DMS153 treated with DMSO at 0.1 percent for 48 hours (cell line): ENCODE data around the gene TRPC1.
A peak's percentile ranks its signal among the peaks of the same experiment; 100 is the strongest.
"Not testable (repeated sequence)": the region's sequence is repeated elsewhere in the genome, so short reads cannot be mapped to it uniquely, and the experiment has no call there.

Experiments used
- DNase-seq: peaks from one replicate; lab custom pipeline; 2025; ENCODE audit not compliant: unreplicated experiment; lab: John Stamatoyannopoulos, UW

TRPC1 gene

DNA sequence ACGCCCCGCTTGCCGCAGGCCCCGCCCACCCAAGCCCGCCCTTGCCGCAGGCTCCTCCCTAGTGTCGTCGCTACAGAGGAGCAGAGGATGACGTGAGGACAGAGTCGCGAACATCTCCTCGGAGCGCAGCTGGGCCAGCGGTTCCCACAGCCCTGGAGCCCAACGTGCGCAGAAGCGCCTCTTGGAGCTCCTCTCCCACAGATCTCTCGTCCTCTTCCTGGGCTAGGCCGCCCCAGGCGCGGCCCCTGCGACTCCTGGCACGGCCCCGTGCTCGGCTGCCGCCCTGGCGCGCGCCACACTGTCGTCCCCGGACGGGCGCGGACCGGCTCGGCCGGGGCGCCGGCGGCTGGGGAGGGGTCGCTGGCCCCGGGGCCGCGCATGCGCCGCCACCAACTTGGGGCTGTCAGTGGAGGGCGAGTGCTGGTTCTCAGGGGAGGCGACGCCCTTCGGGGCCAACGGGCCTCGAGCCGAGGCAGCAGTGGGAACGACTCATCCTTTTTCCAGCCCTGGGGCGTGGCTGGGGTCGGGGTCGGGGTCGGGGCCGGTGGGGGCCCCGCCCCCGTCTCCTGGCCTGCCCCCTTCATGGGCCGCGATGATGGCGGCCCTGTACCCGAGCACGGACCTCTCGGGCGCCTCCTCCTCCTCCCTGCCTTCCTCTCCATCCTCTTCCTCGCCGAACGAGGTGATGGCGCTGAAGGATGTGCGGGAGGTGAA lies at the start of gene TRPC1:
TSS of gene TRPC1 (plus strand) at position 67 of the 714 bp plus-strand sequence. CDS start at position 593, 526 bp downstream.
- peak; percentile 64 for DNase-seq

GRCh38 chr3:142676151-142676550 lies 47.7 kb upstream of the TRPC1 start:
- no peak for DNase-seq

DNA sequence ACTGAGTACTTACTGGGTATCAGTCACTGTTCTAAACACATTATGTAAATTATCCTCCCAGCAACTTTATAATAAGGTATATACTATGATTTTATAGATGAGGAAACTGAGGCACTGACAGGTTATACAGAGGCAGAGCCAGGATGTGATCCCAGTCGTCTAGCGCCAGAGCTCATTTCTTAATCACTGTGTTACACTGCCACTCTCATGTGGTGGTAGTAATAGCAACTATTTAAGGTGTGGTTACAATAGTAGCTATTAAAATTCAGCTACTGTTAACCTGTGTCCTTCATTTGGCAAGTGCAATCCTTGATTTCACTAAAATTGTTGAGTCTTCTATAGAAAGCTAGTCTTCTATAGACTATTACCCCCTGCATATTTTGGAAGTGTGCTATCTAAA lies 43.1 kb upstream of the TRPC1 start:
- DNase-seq: no peak

- no peak for DNase-seq
Measured at GRCh38 chr3:142690613-142691012, 33.2 kb upstream of the TRPC1 start.

DNA sequence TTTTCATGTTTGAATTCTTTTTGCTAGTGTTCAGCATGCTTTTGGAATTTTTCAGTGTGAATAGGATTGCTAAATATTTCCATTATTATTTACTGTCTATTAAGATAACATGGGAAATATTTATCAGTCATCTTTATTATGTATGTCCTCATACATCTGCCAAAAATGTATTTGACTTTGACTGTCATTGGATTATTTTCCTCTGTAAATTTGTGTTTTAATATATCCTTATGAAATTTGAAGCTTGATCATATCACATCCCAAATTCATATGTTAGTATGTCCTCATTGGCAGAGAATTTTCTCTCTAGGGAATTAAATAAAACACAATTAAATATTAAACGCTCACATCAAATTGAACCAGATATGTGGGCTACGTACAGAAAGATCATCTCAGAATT lies 32.3 kb upstream of the TRPC1 start:
- DNase-seq: no peak

GRCh38 chr3:142693136-142693853 lies 30.5 kb upstream of the TRPC1 start:
- no peak for DNase-seq

DNA sequence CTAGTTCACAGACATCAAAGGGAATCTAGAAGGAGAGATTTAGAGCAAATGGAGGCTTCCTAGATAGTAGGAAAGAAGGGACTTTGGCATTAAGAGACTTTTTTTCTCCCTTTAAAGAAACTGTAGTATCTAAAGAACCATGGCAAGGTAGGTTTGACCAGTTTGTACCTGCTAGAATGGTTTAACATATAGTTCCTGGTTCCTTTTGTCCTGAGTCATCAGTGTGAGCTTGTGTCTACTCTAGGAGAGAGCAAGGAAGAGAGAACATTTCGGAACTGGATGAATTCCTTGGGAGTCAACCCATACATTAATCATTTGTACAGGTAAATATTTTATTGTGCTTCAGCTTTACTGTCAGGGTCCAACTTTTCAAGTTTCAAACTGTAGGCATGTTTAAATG lies 29.6 kb upstream of the TRPC1 start:
- no peak for DNase-seq

DNA sequence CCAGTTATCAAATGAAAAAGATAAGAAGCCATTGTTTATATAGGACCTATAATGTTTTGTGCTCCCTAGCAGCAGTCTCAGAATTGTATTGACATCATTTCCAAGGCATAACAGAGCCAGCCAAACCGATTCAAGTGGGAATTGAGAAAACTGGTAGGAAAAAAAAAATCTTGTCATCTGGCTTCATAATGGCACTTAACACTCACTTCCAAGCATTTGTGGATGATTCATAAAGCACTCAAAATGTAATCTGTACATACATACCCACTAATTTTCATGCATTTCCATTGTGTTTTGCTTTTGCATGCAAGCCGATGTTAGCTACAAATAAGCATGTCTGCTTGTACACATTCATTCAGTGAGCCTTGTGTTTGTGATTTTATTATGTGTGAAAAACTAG lies 18.6 kb upstream of the TRPC1 start:
- no peak for DNase-seq

GRCh38 chr3:142706321-142707127 lies 17.3 kb upstream of the TRPC1 start:
- DNase-seq: no peak

- no peak for DNase-seq
Measured at GRCh38 chr3:142709207-142709606, 14.6 kb upstream of the TRPC1 start.

DNA sequence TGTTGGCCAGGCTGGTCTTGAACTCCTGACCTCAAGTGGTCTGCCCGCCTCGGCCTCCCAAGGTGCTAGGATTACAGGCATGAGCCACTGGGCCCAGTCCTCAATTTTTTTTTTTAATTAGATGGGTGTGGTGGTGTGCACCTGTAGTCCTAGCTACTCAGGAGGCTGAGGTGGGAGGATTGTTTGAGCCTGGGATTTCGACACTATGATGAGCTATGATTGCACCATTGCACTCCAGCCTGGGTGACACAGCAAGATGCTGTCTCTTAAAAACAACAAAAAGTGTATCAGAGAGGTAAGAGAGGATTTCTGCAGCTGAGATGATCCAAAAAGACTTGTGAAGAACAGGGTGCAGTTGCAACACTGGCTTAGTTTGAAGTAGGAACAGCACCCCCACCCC lies 9.0 kb upstream of the TRPC1 start:
- not testable (repeated sequence) for DNase-seq

GRCh38 chr3:142716102-142716501 lies 7.7 kb upstream of the TRPC1 start:
- DNase-seq: no peak

DNA sequence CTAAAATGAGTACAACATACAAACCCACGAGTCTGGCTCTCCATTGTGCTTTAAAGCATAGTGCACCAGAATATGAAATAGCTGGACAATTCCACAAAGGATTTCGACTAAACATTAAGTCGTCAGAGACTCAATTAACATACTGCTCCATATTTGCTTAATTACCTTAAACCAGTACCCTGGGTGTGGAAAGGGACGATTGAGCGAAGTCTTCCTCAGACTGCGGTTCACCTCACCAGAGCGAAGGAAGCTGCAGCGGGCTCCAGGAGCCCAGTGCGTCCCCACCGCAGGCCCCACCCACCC lies 218 bp upstream of the TRPC1 start:
- no peak for DNase-seq

DNA sequence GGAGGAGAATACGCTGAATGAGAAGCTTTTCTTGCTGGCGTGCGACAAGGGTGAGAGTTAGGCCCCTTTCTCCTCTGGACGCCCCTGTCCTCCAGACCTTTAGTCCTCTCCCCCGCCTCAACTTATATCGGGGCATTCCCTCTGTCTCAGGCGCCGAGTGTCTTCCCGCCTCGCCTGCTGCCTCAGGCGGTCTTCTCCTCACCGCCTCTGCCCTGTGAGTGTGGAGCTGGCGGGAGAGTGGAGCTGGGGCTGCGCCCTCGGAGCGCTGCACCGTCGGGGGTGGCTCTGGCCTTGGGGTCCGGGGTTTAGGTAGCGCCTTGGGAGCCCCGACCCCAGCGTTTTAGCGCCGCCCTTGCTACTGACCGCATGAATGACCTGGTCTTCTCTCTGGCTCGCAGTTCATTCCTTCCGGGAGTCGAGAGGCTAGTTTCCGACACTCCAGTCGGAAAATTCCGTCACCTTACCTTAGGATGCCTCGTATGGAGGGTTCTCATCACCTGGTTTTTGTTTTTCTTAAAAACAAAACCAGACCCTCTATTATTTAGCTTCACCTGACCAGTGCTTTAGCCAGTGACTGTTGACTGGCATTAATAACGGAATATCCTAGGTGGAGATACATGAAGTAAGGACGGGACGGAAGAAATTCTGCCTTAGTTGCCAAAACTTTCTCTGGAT lies 985 bp downstream of the TRPC1 start:
- DNase-seq: no peak

- no peak for DNase-seq
Measured at GRCh38 chr3:142725357-142725739, 1.5 kb downstream of the TRPC1 start.

DNA sequence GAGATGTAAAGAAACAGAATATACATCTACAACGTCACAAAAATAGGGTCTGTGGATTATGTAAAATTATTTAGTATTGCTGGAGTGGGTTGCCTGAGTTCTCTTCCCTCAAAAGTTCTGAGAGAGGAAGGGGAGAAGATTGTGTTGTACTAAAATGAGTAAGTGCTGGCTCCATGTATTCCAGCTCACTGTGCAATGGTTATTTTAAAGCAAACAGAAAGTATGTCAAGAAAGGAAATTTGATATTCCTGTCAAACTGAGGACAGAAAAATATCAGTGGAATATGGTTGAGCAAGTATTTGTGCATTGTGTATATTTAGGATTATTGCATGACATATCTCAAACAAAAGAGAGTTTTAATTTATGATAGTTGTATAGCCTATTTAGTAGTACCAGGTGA lies 2.2 kb downstream of the TRPC1 start:
- no peak for DNase-seq

GRCh38 chr3:142732066-142732465 lies 8.2 kb downstream of the TRPC1 start:
- no peak for DNase-seq

DNA sequence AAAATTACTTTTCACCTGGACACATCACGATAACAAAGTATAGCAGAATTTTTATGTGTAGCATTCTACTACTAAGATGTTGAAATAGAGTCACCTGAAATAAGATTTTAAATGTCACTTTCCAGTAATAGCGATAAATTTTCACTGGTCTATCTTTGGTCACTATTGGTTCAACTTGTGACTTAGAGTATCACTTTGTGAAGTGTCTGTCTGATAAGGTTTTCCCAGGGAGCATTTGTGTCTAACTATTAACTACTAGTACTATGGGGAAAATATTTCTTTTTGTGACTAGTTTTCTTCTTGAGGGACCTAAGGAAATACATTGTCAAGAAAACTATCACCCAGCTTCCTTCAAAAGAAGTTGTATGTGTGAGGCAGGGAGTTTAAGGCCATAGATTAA lies 11.0 kb downstream of the TRPC1 start:
- no peak for DNase-seq

DNA sequence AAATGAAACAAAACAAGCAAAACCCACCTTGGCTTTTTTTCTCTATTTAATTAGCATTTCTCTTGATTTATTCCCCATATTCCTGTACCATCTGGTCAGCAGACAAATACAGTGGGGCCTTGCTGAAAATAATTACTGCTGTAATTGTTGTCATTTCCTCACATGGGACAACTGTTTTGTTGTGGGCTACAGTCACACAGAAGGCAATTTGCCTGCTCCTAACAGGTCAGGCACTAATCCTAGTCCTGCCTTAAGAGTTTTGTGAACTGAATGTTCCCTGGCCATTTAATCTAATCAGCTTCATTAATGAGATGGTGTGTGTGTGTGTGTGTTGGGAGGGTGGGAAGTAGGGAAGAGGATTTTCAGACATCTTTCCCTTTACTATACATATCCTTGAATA lies 11.6 kb downstream of the TRPC1 start:
- DNase-seq: no peak

DNA sequence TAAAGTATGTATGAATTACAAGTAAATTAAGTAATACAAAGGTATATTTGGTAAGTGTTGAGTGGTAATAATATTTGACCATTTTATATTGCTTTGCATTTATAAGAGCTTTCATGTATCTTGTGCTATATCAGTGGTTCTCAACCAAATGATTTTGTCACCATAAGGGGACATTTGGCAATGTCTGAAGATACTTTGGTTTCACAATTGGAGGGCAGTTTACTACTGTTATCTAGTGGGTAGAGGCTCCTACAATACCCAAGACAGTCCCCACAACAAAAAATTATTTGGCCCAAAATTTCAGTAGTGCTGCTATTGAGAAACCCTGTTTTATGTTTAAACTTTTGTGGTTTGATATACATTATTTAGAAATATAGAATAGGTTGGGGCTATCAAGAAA lies 14.6 kb downstream of the TRPC1 start:
- DNase-seq: no peak

DNA sequence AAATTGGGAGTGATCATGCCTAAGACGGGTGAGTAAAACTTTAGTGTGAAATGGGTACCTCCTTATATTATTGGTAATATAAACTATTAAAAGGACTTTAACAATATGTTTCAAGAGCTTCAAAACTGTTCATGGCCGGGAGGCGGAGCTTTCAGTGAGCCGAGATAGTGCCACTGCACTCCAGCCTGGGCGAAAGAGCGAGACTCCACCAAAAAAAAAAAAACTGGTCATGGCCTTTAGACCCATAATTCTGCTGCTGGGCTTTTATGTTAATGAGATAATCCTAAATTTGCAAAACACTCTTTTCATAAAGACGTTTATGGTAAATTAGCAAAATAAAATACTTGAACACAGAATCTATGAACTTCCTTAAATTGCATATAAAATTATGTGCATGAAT lies 22.8 kb downstream of the TRPC1 start:
- no peak for DNase-seq

GRCh38 chr3:142750531-142750930 lies 26.7 kb downstream of the TRPC1 start:
- not testable (repeated sequence) for DNase-seq
